ENCODE measurements around the gene SORCS1. TPM values are rescaled to one million over a fixed set of nuclear protein-coding genes. Genes with fewer than 3 reads are reported as not detected.

SORCS1 gene
- total RNA-seq, 4 donors from 2014 or later: 0.40 to 5.1 (median 2.5) TPM

DNA sequence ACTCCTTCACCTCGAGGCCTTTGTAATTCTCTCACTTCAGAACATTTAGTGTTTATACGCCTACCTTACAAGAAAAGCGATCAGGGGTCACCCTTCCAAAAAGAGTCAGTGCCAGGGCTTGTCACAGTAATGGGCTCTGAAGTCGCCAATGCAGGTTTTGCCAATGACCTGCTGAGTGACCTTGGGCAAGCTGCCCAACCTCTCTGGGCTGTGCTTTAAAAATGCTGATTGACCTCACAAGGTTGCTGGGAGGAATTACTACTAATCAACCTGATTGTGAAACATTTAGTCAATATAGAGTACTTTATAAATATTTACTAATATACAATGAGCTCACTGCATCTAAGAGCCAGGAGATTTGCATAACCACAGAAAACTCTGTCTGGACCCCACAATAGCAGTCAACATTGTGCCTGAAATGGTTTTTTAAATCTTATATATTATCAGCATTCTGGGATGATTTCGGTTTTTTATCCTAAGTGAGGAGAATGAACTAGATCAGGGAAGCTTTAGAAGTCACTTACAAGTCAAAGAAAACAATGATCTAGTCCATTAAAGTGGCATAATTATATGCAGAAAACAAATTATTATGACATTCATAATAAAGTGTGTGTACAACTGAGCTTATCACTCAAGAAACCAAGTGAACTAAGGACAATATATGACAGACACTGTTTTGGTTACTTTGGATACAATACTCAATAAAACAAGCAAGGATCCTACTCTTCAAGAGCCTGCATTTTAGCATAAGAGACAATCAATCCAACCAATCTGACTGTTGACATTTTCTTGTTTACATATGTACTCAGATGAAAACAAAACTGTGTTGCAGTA lies 290.5 kb downstream of the SORCS1 start:
- WGBS, 2 donors (ENCODE audit: low coverage in 1 of 2): 72 to 93% methylated on average over 4 to 5 of the region's 5 CpGs
- DNase-seq: no peak
- intact Hi-C loops (cut with DNase I; ENCODE audit: low total_unique reads) (no loop called here), in situ Hi-C loops (cut with MboI; ENCODE audit: low pct_ligation_motif_present in 1 of 4, low pct_unique_long_range_greater_than_20kb in 1 of 4, low sequenced_read_pairs in 3 of 4) (no loop called here)
- Histone ChIP-seq H3K27me3 (no peaks in the 10 kb centered on the region), H3K4me1 (no peaks in the 10 kb centered on the region), H3K27ac (no peak overlapping the region), H3K9me3 (no peaks in the 10 kb centered on the region), H3K36me3 (no peaks in the 10 kb centered on the region), H3K4me3 (no peak overlapping the region)
- TF ChIP-seq EP300 (IDR thresholded peaks at IDR 0.05; ENCODE audit: low read depth) (no peak), POLR2AphosphoS5 (IDR thresholded peaks at IDR 0.05) (no peak), POLR2A (IDR thresholded peaks at IDR 0.05) (no peak)
- TF ChIP-seq, protein P1, sequence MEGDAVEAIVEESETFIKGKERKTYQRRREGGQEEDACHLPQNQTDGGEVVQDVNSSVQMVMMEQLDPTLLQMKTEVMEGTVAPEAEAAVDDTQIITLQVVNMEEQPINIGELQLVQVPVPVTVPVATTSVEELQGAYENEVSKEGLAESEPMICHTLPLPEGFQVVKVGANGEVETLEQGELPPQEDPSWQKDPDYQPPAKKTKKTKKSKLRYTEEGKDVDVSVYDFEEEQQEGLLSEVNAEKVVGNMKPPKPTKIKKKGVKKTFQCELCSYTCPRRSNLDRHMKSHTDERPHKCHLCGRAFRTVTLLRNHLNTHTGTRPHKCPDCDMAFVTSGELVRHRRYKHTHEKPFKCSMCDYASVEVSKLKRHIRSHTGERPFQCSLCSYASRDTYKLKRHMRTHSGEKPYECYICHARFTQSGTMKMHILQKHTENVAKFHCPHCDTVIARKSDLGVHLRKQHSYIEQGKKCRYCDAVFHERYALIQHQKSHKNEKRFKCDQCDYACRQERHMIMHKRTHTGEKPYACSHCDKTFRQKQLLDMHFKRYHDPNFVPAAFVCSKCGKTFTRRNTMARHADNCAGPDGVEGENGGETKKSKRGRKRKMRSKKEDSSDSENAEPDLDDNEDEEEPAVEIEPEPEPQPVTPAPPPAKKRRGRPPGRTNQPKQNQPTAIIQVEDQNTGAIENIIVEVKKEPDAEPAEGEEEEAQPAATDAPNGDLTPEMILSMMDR (IDR thresholded peaks at IDR 0.05): no peak

DNA sequence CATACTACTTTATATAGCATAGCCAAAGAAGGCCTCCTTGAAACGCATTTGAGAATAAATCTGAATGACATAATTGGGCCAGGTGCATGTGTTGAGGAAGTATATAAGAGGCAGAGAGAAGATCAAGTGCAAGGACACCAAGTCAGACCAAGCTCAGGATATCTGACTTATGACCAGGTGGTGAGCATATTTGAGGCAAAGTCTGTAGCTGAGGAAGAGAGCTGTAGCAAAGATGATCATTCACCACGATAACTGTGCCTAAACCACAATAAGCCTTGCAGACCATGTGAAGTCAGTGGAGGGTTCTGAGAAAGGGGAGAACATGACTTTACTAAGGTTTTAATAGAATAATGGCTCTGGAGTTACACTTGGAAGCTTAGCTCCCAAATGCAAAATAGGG lies 292.3 kb downstream of the SORCS1 start:
- Histone ChIP-seq H3K4me3 (no peak overlapping the region), H3K27me3 (no peaks in the 10 kb centered on the region), H3K27ac (no peak overlapping the region), H3K36me3 (no peaks in the 10 kb centered on the region), H3K4me1 (no peaks in the 10 kb centered on the region), H3K9me3 (no peaks in the 10 kb centered on the region)
- in situ Hi-C loops (cut with MboI; ENCODE audit: low pct_ligation_motif_present in 1 of 4, low pct_unique_long_range_greater_than_20kb in 1 of 4, low sequenced_read_pairs in 3 of 4) (no loop called here), intact Hi-C loops (cut with DNase I; ENCODE audit: low total_unique reads) (no loop called here)
- WGBS, 2 donors (ENCODE audit: low coverage in 1 of 2): 45 to 54% methylated on average over 2 of the region's 2 CpGs
- no peak for DNase-seq
- TF ChIP-seq POLR2AphosphoS5 (IDR thresholded peaks at IDR 0.05) (no peak), EP300 (IDR thresholded peaks at IDR 0.05; ENCODE audit: low read depth) (no peak), POLR2A (IDR thresholded peaks at IDR 0.05) (no peak)
- TF ChIP-seq, protein P1 (IDR thresholded peaks at IDR 0.05): no peak

DNA sequence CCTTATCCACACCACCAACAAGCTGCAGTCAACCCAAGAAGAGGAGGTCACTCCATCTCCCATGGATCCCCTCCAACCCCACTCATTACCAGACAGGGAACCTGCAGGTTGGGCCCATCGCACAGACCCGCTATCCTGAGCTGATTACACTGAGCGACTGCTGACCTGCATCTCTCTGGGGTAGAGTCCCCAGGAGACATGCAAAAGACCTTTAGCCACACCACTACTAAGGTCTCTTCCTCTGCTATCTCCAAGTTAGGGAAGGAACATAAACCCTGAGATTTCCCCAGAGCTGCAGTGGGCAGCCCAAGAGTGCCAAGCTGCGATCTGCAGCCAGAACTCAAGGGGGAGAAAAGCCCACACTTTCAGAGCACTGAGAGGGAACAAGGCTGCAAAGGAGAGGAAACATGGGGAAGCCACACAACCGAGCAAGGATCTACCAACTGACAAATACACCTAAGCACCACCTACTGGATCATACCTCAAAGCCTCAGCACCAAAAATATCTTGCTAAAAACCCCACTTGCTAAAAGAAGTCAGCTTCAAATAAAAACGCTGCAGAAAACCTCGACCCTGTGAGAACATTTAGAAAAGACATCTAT lies 298.2 kb downstream of the SORCS1 start:
- in situ Hi-C loops (cut with MboI; ENCODE audit: low pct_ligation_motif_present in 1 of 4, low pct_unique_long_range_greater_than_20kb in 1 of 4, low sequenced_read_pairs in 3 of 4) (no loop called here), intact Hi-C loops (cut with DNase I; ENCODE audit: low total_unique reads) (no loop called here)
- DNase-seq: no peak
- Histone ChIP-seq H3K27ac (no peak overlapping the region), H3K4me1 (no peaks in the 10 kb centered on the region), H3K27me3 (no peaks in the 10 kb centered on the region), H3K4me3 (no peak overlapping the region), H3K9me3 (no peaks in the 10 kb centered on the region), H3K36me3 (no peaks in the 10 kb centered on the region)
- TF ChIP-seq EP300 (IDR thresholded peaks at IDR 0.05; ENCODE audit: low read depth) (no peak), POLR2AphosphoS5 (IDR thresholded peaks at IDR 0.05) (no peak), POLR2A (IDR thresholded peaks at IDR 0.05) (no peak)
- TF ChIP-seq, protein P1 (IDR thresholded peaks at IDR 0.05): no peak
- WGBS, 2 donors (ENCODE audit: low coverage in 1 of 2): 57 to 70% methylated on average over 2 to 7 of the region's 7 CpGs

DNA sequence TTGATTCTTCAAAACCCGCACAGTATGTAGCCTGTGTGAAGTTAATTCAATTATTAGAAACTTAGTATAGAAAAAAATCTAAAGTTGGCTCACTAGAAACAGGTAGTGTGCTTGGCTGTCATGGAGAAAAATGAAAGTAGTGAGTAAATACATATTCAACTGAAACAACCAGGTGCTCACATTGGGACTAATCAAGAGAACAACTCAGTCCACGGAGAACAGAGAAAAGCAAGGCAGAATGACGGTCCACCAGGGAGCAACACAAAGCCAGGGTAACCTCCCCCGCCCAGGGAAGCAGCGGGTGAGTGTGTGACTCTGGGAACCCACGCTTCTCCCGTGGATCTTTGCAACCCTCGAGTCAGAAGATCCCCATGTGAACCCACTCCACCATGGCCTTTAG lies 300.5 kb downstream of the SORCS1 start:
- intact Hi-C loops (cut with DNase I; ENCODE audit: low total_unique reads): no loop called here
- Histone ChIP-seq H3K27me3 (no peaks in the 10 kb centered on the region), H3K4me3 (no peak overlapping the region), H3K36me3 (no peaks in the 10 kb centered on the region), H3K4me1 (no peaks in the 10 kb centered on the region), H3K27ac (no peak overlapping the region), H3K9me3 (no peaks in the 10 kb centered on the region)
- DNase-seq: no peak
- 80 to 84% methylated on average over 4 to 8 of the region's 8 CpGs for WGBS, 2 donors (ENCODE audit: low coverage in 1 of 2)
- TF ChIP-seq EP300 (IDR thresholded peaks at IDR 0.05; ENCODE audit: low read depth) (no peak), POLR2A (IDR thresholded peaks at IDR 0.05) (no peak), POLR2AphosphoS5 (IDR thresholded peaks at IDR 0.05) (no peak)
- TF ChIP-seq, protein P1 (IDR thresholded peaks at IDR 0.05): no peak
- in situ Hi-C loops (cut with MboI; ENCODE audit: low pct_ligation_motif_present in 1 of 4, low pct_unique_long_range_greater_than_20kb in 1 of 4, low sequenced_read_pairs in 3 of 4): no loop called here
